NCI-H526 treated with DMSO at 0.1 percent for 48 hours (cell line): ENCODE measurements around the gene THRB.

Experiments used
- DNase-seq: peaks from one replicate; lab custom pipeline; 2025; lab: John Stamatoyannopoulos, UW

THRB gene

DNA sequence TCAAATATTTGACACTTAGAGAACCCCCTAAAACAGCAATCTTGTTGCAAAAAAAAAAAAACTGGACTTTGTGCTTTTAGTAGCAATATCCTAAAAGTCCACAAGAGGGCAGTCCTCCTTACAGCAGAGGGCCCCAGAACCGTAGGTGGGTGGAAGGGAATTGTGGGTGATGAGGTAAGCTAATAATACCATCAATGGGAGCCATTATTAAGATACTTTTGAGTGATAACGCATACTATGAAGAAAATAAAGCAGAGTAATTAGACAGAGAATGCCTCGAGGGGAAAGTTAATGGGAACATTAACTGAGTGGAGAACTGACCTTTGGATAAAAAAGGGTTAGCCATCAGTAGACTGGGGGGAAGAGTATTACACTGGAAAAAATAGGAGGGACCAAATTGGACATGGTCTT lies 229.9 kb downstream of the THRB start:
- no peak for DNase-seq

DNA sequence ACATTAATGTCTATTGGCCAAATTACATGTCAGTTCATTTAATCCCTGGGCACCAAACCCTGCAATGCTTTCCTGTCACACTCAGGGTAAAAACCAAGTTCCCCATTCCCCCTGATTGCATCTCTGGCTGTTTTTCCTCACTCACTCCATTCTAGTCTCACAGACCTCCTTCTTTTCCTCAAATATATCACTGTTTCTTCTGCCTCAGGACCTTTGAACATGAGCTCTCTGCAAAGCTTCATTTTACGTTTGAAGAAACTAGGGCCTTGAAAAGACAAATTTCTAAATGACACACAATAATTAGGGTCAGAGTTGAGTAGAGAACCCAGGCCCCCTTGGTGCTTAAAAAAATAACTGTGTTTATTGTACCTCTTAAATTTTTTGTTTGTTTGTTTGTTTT lies 230.6 kb downstream of the THRB start:
- DNase-seq: no peak

DNA sequence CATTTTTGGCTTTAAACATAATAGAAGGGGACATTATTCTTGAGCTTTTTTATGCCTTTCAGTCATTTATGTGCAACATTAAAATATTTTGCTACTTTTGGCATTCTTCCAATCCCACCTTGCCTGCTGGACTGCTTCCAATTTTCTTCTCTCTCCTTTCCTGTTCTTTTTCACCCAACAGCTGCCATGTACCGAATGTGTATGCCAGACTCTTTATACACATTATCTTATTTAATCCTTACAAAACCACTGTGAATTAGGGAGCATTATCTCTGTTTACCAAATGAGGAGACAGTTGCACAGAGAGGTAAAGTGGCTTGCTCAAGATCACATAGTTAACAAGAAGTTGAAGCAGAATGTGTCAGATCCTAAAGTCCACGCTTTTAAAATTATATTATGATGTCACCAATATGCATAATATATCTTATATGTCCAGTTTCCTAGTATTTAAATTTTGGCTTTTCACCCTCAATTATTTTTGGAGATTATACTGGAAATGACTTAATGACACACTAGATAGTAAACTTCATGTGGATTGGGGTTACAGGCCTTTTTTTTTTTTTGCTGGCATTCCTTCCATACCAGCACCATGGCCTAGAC lies 231.5 kb downstream of the THRB start:
- no peak for DNase-seq

DNA sequence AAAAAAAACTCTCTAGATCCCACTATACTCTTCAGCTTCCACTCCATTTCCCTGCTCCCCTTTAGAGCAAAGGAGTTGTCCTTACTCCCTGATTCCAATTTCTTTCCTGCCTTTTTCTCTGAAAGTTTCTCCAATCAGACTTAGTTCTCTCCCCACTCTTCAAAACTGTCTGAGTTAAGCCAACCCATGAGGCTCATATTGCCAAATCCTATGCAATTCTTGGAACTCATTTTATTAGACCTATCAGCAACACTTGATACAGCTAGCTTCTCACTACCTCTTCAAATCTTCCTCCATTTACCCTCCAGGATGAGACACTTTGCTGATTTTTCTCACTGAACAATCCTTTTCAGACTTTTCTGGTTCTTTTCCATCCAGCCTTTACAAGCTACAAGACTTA lies 233.1 kb downstream of the THRB start:
- DNase-seq: no peak

DNA sequence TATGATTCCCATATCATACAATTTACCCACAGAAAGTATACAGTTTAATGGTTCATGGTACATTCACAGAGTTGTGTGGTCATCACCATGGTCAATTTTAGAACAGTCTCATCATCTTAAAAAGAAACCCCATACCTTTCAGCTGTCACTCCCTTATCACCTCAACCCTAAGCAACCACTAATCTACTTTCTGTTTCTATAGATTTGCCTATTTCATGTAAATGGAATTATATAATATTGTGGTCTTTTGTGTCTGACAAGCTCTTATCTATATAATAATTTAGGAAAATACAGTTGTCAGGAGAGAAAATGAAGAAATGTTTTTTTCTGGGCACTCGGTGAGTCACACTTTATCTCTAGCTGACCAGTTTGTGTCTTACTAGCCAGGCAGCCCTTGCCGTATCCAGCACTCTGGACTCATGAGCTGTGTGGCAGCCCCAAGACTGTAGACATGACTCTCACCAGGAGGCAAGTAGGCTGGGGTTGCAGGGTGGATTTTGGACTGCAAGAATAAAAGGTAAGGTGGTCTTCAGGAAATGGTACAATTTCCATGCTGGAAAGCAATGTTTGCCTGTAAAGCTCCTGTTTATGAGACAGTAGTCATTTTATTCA lies 234.6 kb downstream of the THRB start:
- DNase-seq: no peak

DNA sequence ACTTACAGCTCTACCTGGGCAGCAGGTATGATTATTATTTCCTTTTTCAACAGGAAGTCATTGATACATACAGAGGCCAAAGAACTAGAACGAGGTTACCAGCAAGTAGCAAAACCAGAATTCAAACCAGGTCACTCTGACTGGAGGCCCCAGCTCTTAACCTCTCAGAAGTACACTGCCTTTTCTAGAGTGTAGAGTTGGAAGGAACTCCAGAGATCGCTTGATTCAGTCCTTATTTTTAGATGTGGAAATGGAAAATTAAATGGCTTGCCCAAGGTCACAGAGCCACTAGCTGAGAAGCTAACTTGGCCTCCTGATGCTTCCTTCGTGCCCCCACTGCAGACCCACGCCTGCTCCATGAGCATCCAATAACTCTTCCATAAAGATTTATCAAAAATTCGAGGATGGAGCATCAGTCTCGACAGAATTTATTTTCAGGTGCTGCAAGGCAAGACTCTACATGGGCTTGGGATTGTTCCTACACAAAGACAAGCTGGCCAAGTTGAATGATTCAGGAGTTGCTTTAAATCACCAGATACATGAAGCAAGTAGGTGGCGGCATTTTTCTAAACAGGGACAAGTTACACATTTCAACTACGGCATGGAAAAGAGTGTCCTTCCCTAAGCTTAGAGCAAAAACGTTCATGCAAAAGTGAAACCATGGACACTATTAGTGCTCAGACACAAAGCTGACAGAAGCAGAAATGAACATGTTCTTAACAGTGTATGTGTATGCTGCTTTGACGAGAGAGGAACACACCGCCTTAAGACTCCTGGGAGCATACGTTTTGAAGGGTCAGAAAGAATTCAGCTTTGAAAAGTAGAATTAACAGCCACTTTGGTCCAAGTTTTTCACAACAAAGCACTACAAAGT lies 235.7 kb downstream of the THRB start:
- DNase-seq: no peak

DNA sequence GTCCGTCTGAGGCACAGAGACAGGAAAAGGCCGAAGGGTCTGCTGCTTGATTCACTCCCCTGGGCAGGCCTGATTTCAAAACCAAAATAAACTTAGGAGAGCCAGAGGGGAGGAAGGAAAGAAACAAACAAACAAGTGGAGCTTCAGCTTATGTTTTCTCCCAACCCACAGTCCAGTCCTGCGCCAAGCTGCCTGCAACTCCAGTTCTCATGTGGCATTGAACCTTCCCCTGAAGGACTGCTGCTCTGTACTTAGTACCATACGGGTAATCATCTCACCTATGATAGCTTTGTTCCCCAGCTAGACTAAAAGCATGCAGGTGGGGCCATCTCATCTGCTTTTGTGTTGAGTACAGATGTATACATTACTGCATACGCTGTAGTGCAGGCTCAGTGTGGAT lies 236.4 kb downstream of the THRB start:
- DNase-seq: no peak

DNA sequence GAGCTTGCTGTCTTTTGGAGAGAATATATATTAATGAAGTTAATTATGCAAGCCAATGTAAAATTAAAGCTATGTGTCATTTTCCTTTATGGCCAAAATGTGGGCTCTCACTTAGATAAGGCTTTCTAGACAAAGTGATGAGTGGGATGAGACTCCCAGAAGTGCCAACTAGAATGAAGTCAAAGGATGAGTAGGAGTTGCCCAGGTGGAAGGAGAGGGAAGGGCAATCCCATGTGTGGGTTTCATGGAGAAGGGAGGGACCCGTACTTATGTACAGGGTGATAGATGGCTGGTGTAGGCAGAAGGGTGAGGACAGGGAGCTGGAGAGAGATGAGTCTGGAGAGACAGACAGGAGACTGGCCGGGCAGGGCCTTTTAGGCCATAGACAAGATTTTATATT lies 239.2 kb downstream of the THRB start:
- no peak for DNase-seq

DNA sequence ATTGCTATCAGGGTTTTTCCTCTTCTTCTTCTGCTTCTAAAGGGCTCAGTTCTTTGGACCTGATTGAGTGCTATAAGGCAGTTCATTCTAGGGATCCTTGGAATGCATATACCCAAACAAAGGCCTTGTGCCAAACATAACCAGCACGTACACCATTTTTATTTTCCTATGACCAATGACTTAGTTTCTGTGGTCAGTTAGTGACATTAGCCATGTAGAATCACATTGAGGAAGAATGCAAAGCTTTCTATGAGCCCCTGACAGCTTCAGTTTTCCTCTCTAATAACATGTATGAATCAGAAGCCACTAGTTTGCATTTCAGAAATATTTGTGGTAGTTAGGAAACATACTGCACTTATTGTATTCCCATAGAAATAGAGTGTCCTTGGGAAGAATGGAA lies 240.0 kb downstream of the THRB start:
- DNase-seq: no peak

DNA sequence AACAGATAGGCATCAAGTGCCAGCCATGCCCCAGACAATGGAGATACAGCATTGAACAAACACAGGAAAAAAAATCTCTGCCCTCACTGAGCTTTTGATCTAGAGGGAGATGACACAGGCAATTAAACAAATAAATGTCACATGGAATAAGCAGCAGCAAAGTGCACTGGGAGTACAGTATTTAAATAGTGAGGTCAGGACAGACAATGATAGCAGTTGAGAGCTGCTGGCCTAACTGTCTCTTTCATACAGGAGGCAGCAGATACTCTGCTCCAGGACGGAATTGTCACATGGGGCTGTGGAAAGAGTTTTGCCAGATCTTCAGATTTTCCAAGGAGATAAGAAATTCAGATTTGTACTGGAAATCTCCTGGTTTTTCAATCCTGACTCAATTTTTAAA lies 241.3 kb downstream of the THRB start:
- DNase-seq: no peak

DNA sequence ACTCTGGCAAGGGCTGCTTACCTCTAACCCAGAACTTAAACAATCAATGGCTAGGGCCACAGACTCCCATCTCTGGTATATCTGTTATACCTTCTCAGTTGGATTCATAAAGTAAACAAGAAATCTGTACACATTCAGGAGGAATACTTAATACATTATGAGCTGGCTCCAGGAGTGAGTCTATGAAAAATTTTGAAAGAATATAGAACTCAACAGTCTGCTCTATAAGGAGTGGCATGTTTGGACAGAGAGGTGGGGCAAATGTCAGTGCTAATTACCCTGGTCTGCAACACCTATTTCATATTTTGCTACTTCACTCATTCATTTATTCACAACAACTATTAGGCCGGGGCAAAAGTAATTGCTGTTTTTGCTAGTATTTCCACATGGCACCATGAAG lies 245.1 kb downstream of the THRB start:
- DNase-seq: no peak

DNA sequence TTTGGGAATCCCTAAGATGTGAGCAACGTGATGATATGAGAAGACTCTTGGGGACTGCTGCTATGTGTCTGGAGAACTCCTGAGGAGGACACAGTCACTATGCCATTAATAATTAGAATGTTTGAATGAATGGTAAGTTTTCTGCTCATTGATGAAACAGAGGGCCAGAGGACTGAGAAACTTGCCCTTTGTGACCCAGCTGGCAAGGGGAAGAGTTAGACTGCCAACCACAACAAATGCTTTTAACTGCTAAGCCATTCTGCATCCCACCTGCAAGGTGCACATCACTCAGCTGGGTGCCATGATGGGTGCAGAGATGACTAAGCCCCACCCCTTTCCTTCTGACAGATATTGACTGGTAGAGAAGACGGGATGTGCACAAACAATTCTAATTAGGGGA lies 249.6 kb downstream of the THRB start:
- no peak for DNase-seq

DNA sequence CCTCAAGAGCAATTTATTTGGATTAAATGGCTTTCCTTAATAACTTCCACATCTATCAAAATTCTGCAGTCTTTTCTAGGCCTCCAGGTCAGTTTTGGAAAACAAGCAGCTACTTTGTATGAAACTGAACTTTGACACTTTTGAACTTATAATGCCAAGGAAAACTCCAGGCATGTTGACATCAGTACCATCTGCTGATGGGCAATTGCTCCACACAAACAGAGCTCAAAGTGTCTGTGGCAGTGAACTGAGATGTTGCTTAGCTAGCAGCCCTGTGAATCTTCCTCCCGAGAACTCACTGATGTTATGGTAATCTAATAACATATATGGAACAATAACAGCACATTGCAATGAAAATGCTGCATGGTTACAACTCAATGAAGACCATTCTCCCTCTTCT lies 250.2 kb downstream of the THRB start:
- no peak for DNase-seq

DNA sequence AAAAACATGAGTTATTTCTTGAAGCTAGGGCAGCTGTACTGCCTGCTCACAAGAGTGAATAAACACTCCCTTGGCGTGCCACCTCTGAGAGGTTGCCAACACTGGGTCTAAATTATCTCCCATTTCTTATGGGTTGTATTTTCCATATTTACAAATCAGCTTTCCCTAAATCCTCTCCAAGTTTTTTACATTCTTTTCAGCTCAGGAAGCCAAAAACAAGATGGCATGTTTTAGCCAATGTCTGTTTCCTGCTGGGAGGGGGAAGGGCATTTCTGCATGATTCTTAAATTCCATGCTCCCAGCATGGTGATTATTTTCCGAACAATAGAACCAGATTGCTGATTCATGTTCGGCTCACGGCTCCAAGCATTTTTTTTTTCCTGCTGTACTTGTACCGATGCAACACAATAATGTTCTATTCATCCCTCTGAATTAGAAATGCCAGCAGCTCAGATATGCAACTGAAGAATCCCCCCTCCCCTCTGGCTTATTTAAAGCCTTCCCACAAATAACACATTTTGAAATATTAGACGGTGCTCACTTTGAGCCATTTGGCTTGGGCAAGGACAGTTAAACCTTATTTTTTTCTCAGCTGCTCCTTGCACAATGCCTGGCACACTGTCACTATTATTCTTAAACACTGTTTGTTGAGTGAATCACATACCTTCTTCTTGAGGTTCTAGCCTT lies 252.5 kb downstream of the THRB start:
- DNase-seq: no peak

DNA sequence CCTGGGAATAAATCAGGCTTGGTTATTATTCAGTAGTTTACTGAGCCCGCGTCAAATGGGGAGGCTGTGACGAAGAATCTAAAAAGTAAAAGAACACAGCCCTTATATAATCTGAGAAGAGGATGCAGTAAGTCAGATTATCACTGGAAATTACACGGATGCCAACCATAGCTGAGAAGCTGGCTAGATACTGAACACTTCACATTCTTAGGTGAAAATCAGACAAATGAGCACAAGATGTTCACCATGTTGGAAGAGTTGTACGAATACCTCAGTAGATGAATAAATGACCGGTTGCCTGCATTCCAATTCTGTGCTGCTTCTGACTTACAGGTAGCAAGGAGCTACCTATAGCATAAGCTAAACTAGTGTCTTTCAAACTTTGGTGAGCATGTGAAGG lies 254.3 kb downstream of the THRB start:
- DNase-seq: no peak

DNA sequence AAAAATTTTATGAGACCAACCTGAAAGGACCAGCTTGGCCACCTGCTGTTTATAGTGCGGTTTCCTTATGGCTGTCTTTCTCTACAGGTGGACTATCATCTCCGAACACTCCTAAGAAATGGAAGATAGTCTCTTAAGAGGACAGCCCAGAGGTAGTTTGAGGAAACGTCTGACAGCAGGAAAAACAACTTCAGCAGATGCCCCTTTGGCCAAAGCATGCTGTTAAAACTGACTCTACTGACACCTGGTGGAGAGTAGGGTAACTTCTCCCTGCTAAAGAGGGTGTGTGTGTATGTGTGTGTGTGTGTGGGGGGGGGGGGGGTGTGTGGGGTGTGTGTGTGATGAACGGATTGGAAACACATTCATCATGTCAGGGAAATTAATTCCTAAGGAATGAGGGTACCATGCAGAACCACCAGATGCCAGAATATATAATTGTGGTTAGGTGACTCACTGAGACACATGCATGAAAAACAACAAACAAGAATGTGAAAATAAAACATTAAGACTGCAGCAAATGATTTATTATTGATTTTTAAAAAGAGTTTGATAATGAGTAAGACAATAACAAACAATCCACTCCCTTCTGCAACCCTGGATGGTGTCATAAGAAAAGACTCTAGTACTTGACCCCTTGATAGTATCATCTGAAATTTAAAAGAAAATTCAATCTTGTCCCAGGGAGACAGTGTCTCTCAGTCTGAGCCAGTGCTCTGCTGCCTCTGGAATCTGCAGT lies 256.5 kb downstream of the THRB start:
- peak; percentile 34 for DNase-seq

DNA sequence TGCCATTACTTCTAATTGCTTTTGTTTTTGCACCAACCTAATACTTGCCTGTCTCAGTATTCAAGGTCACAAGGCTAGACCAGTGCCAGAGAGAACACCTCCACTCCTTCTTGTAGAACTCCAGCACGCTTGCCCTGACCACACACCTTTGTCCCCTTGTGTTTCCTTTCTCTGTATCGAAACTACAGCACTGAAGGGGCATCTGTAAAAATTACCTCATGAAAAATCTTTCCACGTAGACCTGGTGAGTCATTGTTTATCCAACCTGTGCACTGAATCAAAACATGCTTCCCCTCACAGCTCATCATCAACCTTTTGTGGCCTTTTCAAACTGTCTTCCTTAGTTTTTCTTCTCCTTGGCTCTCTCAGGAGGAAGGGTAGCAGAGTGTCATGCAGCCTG lies 259.5 kb downstream of the THRB start:
- no peak for DNase-seq

DNA sequence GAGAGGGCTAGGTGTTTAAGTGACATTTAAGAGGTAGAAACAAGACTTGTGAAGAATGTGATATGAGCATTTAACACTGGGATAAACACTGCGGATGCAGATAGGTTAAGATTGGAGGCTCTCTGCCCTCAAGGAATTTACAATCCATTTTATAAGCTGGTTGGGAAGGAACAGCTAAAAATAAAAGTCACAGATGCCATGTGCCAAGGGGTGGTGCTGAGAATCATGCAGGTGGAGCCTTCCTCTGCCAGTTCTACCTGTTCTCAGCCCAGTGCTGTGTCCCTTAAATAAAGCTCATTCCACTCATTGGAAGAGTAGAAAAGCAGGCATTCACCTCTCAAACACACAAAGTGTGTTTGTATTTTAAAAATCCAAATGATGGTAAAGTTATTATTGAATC lies 261.9 kb downstream of the THRB start:
- DNase-seq: no peak

DNA sequence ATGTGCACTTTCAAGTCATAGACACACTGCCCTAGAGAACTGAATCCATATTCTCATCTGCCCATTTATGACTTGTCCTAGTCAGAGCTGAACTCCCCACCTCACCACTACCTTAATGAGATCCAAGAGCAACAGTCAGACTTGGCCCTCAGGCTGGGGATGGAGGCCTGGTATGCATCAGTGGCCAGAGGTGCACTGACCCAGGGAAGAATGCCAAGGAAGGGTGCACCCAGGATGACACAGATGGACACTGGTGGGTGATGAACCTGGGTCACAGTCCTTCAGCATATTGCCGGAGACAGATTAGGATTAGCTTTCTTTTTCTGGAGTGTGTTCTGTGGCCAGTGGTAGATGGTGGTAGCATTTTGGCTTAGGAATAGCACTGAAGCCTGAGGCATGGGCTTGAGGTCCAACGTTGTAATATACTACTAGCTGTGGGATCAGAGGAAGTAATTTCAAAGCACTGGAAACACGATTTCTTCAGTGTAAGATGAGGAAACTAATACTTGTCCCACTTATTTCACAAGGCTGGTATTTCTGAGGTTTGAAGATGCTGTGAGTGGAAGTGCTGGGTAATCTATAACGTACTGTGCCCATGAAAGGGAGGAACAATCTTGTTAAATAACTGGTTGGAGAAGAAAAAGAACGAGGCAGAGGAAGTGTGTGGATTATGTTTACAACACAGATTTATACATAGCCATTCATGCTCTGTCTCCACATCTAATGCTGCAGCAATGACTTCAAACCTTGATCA lies 265.0 kb downstream of the THRB start:
- DNase-seq: no peak

DNA sequence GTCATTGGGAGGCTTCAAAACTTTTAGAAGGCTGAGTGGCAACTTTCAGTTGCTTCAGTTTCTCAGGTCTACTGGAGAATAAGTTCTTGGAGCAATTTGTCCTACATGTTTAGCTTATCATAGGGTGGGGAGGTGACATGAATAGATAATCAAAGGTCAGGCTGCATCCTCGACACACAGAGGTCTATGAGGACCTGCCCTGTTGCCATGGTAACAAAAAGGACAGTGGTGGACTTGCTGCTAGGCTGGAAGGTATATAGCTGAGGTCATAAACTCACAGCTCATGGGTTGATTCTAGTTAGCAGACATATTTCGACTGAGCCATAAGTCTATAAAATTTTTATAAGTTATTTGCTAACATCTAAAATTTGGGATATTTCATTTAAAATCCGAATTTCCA lies 267.0 kb downstream of the THRB start:
- DNase-seq: no peak

DNA sequence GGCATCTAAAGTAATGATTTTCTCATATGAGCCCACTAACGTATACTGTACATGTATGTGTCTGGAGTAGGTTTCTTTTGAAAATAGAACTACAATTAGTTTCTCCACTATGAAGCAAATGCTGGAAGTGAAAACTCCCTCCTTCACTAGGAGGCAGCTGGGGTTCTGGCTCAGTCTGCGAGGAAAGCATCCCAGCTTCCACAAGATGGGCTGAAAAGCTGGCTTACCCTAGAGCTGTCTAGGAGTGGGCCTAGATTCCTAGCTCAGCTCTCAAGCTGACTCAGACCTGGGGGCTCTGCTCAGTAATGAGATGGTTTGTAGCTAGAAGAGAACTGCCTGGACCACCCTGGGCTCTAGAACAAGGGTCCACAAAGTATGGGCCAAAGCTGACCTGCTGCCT lies 268.3 kb downstream of the THRB start:
- no peak for DNase-seq
